ENCODE results near the gene RGSL1.

Gene RGSL1

GRCh38 chr1:182450087-182450486 lies at the start of gene RGSL1:
Gene RGSL1, plus strand, starts transcription at chr1:182450146. Its CDS starts 20 bp downstream, at chr1:182450166.
- no peak for DNase-seq (ENCODE audit: low spot score)

- no peak for DNase-seq (ENCODE audit: low spot score)
These were observed 49.4 kb upstream of the RGSL1 start, which contains the start of gene TEDDM1 for GRCh38 chr1:182400567-182400966. Gene TEDDM1, minus strand, starts transcription at chr1:182400667. Its CDS starts 182 bp downstream, at chr1:182400485.

GRCh38 chr1:182404781-182405180 lies 45.2 kb upstream of the RGSL1 start:
- DNase-seq (ENCODE audit: low spot score) = no peak

GRCh38 chr1:182405578-182405977 lies 44.4 kb upstream of the RGSL1 start:
- no peak for DNase-seq (ENCODE audit: low spot score)

- no peak for DNase-seq (ENCODE audit: low spot score)
These were observed 43.9 kb upstream of the RGSL1 start for GRCh38 chr1:182406012-182406411.

GRCh38 chr1:182407724-182408123 lies 42.2 kb upstream of the RGSL1 start:
- DNase-seq (ENCODE audit: low spot score) = no peak

- no peak for DNase-seq (ENCODE audit: low spot score)
These were observed 41.4 kb upstream of the RGSL1 start for GRCh38 chr1:182408435-182409075.

GRCh38 chr1:182410138-182410537 lies 39.8 kb upstream of the RGSL1 start:
- DNase-seq (ENCODE audit: low spot score) = no peak

GRCh38 chr1:182410620-182411273 lies 39.2 kb upstream of the RGSL1 start:
- no peak for DNase-seq (ENCODE audit: low spot score)

- no peak for DNase-seq (ENCODE audit: low spot score)
These were observed 36.5 kb upstream of the RGSL1 start for GRCh38 chr1:182413486-182413885.

GRCh38 chr1:182413969-182414368 lies 36.0 kb upstream of the RGSL1 start:
- DNase-seq (ENCODE audit: low spot score) = no peak

- no peak for DNase-seq (ENCODE audit: low spot score)
These were observed 34.2 kb upstream of the RGSL1 start for GRCh38 chr1:182415789-182416188.

- DNase-seq (ENCODE audit: low spot score) = no peak
These were observed 23.2 kb upstream of the RGSL1 start for GRCh38 chr1:182426442-182427430.

GRCh38 chr1:182428043-182428442 lies 21.9 kb upstream of the RGSL1 start:
- no peak for DNase-seq (ENCODE audit: low spot score)

- peak; percentile 28 for DNase-seq (ENCODE audit: low spot score)
These were observed 19.5 kb upstream of the RGSL1 start for GRCh38 chr1:182430263-182431068.

GRCh38 chr1:182431278-182431677 lies 18.7 kb upstream of the RGSL1 start:
- no peak for DNase-seq (ENCODE audit: low spot score)

GRCh38 chr1:182433580-182433979 lies 16.4 kb upstream of the RGSL1 start:
- DNase-seq (ENCODE audit: low spot score) = no peak

GRCh38 chr1:182438326-182438725 lies 11.6 kb upstream of the RGSL1 start:
- no peak for DNase-seq (ENCODE audit: low spot score)

- no peak for DNase-seq (ENCODE audit: low spot score)
These were observed 8.2 kb upstream of the RGSL1 start for GRCh38 chr1:182441719-182442118.

- no peak for DNase-seq (ENCODE audit: low spot score)
These were observed 7.6 kb upstream of the RGSL1 start for GRCh38 chr1:182442333-182442732.

- DNase-seq (ENCODE audit: low spot score) = no peak
These were observed 5.4 kb upstream of the RGSL1 start for GRCh38 chr1:182444497-182444896.
